HG03442 (cell line): ENCODE data around the gene ANTXRL.
"Not testable (repeated sequence)": the region's sequence is repeated elsewhere in the genome, so short reads cannot be mapped to it uniquely, and the experiment has no call there.

Source experiments
- ATAC-seq: cut with Tn5 transposase; IDR thresholded peaks from one replicate; pipeline ENCODE4 v1.9.1; 2021; ENCODE audit warnings: mild to moderate bottlenecking, moderate library complexity; ENCODE audit not compliant: unreplicated experiment

The ANTXRL gene

GRCh38 chr10:46286991-46287693 lies at the start of gene ANTXRL:
Gene ANTXRL, plus strand, starts transcription at chr10:46286997. Its CDS starts 266 bp downstream, at chr10:46287263.
- ATAC-seq, result no peak

GRCh38 chr10:46237815-46238510 lies 48.8 kb upstream of the ANTXRL start:
- no peak for ATAC-seq

- peak; percentile 68 for ATAC-seq
These were observed 47.5 kb upstream of the ANTXRL start for GRCh38 chr10:46239247-46239646.

- no peak for ATAC-seq
These were observed 46.7 kb upstream of the ANTXRL start for GRCh38 chr10:46239993-46240683.

DNA sequence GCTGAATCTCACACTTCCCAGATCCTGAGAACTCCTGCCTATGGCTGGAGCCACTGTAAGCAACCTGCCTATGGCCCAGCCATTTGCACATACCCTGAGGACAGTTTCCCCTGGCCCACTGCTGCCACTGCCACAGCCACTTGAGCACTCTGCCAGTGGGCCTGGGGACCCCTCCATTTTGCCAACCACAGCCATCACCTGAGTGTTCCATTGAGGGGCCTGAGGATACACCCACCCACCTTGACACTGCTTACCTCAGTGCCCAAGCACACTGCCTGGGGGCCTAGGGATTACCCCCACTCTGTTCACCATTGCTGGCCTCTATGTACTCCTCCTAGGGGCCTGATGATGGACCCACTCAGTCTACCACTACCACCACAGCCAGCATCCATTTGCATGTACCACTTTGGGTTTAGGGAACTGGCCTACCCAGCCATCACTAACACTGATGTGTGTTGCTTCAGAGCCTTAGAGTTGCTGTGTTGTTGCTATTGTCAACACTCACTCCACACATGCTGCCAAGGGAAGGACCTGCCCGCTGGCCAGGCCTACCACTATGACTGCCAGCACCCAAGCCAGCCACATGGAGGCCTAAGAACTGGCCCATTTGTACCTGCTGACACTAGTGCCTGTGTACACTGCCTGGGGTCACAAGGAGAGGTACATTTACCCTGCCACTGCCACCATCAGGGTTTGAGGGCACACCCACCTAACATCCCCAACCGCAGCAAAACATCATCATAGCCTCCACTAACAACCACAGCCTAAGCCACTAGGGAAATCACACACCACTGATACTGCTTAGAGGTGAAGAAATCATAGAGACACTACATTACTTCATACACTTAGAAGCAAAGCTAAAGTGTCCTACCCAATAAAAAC lies 45.9 kb upstream of the ANTXRL start:
- no peak for ATAC-seq

DNA sequence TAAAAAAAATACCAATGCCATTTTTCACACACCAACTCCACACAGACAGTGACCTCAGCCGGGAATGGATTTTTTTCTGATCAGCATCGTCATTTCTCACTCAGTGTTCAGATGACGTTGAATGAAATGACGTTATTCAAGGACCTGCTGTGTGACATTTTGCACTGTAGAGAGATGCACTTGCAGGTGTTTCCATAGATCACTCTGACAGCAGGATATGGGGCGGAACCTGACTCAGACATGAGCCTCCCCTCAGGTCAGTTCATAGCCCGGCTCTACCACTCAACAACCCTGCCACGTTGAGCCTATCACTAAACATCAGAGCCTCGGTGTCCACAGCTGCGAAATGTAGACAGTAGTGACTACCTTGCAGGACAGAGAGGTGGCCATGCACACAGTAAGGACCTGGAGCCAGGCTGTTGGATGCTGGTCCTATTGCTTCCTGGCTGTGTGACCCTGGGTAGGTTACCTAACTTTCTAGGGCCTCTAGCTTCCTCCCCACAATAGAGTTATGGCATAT lies 41.4 kb upstream of the ANTXRL start:
- no peak for ATAC-seq

- not testable (repeated sequence) for ATAC-seq
These were observed 40.2 kb upstream of the ANTXRL start for GRCh38 chr10:46246400-46247180.

DNA sequence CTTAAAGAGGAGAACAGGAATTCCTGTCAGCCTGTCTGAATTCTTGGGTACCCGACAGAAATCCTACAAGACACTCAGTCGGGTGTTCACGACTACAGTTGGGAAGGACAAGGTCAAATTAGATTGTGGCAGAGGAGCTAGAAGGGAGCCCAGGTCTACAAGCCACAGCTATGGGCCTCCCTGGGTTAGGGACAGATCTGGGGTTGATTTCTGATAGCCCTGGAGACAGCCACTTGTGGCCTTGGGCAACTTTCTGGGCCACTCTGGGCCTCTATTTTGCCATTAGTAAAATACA lies 39.7 kb upstream of the ANTXRL start:
- ATAC-seq, result no peak

DNA sequence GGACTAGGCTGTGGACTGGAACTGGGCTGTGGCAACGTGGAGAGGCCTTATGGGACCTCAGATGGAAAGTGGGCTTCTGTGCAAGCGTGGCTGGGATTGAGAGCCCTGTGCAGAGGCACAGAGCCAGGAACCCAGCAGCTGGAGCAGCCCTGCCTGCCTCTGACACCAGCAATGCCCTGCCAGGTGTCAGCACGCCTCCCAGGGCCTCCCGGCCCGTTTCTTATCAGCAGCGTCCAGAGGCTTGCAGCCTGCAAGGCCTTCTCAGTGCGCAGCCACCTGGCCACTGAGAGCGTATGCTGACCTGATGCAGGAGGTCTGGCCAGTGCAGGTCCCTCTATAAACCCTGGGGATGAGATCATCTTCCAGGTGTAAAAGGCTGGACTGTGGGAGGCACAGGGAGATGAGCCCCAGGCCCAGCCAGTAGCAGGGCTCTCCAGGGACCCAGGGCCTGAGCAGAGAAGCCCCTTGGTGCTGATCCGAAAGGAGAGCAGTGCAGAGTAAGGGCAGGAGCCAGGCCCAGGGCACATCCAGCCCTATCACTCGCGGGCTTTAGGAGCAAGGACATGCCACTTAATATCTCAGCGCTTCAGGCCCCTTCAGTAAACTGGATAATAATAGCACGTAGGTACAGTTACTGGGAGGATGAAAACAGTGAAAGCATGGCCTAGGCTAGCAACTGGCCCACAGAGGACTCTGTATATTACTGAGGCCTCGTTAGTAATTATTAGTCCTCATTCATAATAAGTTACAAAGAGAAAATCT lies 38.8 kb upstream of the ANTXRL start:
- no peak for ATAC-seq

- no peak for ATAC-seq
These were observed 38.1 kb upstream of the ANTXRL start for GRCh38 chr10:46248651-46249146.

- ATAC-seq, result not testable (repeated sequence)
These were observed 37.0 kb upstream of the ANTXRL start for GRCh38 chr10:46249617-46250344.

GRCh38 chr10:46250481-46250880 lies 36.3 kb upstream of the ANTXRL start:
- no peak for ATAC-seq

GRCh38 chr10:46250898-46251856 lies 35.6 kb upstream of the ANTXRL start:
- no peak for ATAC-seq

DNA sequence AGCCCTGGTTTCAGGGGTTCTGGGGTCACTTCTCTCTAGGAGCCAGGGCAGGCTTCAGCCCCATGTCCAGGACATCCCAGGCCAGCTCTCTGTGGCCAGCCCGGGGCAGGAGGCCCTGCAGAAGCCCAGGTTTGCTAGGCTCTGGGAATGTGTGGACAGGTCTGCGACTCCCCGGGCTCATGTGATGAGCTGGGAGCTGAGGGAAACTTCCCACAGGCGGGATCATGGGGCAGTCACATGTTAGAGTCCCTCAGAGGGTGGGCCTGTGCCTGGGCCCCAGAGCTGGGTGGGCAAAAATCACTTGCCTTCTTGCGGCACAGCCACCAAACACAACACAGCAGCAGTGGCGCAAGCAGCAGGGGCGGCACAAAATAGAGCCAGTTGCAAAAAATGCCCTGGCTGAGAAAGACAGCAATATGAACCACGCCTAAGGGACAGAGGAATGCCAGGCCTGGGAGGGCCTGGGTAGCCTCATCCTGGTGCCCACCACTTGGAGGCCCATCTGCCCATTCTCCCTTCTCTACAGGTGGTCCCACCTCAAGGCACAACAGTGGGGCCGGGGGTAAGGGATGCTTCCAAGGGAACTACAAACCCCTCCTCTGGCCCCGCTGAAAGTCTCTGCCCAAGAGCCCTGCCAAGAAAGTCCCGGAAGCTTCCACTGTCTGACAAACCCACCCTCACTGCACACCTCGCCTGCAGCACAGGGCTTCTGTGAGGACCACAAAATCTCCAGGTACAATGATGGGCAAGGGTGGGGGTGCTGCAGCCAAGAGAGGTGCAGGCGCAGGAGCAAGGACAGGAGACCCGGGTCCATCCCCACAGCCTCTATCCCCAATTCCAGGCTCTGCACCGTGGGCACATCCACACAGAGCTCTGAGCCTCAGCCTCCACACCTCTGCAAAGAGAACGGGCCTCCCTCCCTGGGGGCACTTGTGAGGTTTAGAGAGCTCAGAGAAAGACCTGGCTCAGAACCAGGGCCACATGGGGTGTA lies 34.6 kb upstream of the ANTXRL start:
- no peak for ATAC-seq

DNA sequence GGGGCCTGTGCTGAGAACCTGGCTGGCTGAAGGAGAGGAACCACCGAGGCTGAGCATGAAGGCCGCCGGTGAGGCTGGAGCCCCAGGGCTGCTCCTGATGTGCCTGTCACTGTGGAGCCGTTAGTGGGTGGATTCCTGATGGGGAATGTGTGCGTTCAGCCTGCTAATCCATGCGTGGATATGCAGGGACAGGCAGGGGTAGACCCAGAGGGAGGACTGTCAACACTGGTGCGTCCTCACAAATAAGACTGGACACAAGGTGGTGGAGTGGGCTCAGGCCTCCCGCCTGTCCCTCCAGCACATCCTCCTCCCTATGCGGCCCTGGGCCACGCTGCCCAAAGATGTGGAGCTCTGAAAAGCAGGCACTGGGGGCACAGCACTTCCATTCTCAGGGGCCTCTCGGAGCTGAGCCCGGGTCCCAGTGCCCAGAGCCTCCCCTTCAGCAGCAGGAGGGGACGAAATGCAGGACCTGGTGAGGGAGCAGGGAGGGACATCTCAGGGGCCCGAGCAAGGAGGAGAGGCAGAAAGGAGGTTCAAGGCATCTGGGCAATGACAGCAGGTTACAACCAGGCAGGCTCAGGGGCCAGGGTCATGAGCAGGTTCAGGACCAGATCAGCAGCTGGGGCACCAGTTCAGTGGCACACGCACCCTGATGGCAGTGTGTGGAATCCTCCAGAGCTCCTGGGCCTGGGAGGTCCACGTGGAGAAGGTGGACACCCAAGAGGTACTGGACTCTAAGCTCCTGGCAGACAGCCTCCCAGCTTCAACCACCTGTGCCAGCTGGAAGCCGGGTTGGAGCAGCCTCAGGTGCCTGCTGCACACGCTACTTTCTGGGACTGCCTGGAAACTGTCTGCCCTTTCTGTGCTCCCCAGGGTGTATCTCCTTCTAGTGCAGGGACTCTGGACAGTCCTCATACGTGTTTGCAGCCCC lies 33.5 kb upstream of the ANTXRL start:
- ATAC-seq, result no peak
